ENCODE results near the gene ID2. TPM values are rescaled to one million over a fixed set of nuclear protein-coding genes. Genes with fewer than 3 reads are reported as not detected.

The ID2 gene
- total RNA-seq, 1 experiment from 2014 or later: 48.6 TPM

DNA sequence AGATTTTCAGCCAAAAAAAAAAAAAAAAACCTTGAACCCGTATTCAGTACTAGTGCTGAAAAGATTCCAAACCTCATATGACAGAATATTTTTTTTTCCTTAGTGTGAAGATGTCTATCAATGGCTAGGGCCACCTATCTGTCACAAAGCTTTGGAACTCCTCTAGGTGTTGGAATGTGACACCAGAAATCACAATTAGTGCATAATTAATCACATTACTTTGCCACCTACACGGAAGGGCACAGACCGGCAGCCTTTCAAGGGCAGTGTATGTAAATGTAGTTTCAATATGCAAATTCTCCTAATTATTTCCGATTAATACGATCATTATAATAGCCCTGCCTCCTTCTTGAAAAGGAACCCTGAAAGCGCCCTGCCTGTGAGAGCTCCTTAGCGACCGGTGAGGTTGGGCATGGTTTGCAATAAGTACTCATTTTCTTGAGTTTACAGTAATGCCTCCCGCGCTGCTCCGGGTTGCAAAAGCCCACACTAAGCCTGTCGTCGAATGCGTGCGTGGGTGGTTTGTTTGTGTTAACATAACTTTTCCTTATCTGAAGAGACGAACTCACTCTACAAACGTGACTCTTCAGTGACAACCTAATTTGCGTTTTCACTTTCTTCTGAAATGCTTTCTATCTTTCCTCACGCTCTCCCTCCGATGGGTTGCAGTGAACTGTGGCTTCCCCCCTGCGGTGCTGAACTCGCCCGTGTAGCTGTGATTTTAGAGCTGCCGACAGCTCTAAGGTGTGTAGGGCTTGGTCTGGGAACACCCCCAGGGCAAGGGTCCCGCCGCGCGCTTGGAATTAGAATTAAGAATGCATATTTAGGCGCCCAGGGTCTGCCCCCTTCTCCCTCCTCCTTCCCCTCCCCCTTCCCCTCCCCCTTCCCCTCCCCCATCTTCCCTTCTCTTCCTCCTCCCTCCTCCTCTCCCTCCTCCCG, 765 bp upstream of the ID2 start:
- peaks cover 40% of the 10 kb centered on the region for H3K23me2 ChIP-seq (ENCODE audit: insufficient read length, low read depth, low read length, poor library complexity, severe bottlenecking)
- H4K91ac ChIP-seq (ENCODE audit: insufficient read length, low read depth, low read length): no peak overlapping the region
- H3K4ac ChIP-seq (ENCODE audit: low read depth, low read length): no peak overlapping the region
- no peaks in the 10 kb centered on the region; the same call in 1 of the 2 replicates for H3K4me1 ChIP-seq (ENCODE audit: insufficient read depth, low read length)
- H3K27me3 ChIP-seq (ENCODE audit: insufficient read depth, low read length): peaks cover 26% of the 10 kb centered on the region; the same call in 1 of the 2 replicates
- H3T11ph ChIP-seq (ENCODE audit: low read length): no peak overlapping the region
- no peak overlapping the region for H3K9ac ChIP-seq (ENCODE audit: extremely low read depth, insufficient read length, low read length)
- peak overlapping the region; percentile 15 for H3K27ac ChIP-seq (ENCODE audit: insufficient read length, low read depth, low read length)
- peak overlapping the region; percentile 63 to 80 for H3K4me3 Mint-ChIP-seq
- no peaks in the 10 kb centered on the region for H4K20me1 ChIP-seq (ENCODE audit: control insufficient read depth, insufficient read depth, insufficient read length)
- no peak overlapping the region for H4K5ac ChIP-seq (ENCODE audit: insufficient read length, low read depth, low read length)
- H2BK15ac ChIP-seq (ENCODE audit: low read depth, low read length): no peak overlapping the region
- H2BK120ac ChIP-seq (ENCODE audit: low read depth, low read length, poor library complexity, severe bottlenecking): no peak overlapping the region
- H3K18ac ChIP-seq (ENCODE audit: insufficient read length, low read depth, low read length): peak overlapping the region; percentile 3
- no peaks in the 10 kb centered on the region for H3K9me3 ChIP-seq (ENCODE audit: control insufficient read depth, low read depth, low read length)
- TF ChIP-seq, protein P1, sequence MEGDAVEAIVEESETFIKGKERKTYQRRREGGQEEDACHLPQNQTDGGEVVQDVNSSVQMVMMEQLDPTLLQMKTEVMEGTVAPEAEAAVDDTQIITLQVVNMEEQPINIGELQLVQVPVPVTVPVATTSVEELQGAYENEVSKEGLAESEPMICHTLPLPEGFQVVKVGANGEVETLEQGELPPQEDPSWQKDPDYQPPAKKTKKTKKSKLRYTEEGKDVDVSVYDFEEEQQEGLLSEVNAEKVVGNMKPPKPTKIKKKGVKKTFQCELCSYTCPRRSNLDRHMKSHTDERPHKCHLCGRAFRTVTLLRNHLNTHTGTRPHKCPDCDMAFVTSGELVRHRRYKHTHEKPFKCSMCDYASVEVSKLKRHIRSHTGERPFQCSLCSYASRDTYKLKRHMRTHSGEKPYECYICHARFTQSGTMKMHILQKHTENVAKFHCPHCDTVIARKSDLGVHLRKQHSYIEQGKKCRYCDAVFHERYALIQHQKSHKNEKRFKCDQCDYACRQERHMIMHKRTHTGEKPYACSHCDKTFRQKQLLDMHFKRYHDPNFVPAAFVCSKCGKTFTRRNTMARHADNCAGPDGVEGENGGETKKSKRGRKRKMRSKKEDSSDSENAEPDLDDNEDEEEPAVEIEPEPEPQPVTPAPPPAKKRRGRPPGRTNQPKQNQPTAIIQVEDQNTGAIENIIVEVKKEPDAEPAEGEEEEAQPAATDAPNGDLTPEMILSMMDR (conservative IDR thresholded peaks at IDR 0.05): no peak
- H2BK5ac ChIP-seq (ENCODE audit: insufficient read length, low read length): no peak overlapping the region
- H2BK20ac ChIP-seq (ENCODE audit: low read depth, low read length, poor library complexity, severe bottlenecking): no peak overlapping the region
- H3K27me3 Mint-ChIP-seq (ENCODE audit: low read depth): peaks cover 24% of the 10 kb centered on the region
- H3K4me1 Mint-ChIP-seq: peaks cover 42 to 54% of the 10 kb centered on the region in 2 experiments
- no CpG with 5 or more reads among the region's 30 CpGs for WGBS (ENCODE audit: extremely low coverage, insufficient read length, low lambda C conversion rate)
- H2BK12ac ChIP-seq (ENCODE audit: insufficient read length, low read depth, low read length): no peak overlapping the region
- H2AK5ac ChIP-seq (ENCODE audit: insufficient read length, low read length): no peak overlapping the region
- H4K8ac ChIP-seq (replicated peaks; ENCODE audit: insufficient read length, low read depth, low read length): no peak overlapping the region
- no peak overlapping the region for H2AFZ ChIP-seq (ENCODE audit: low read length)
- H3K27ac Mint-ChIP-seq: peak overlapping the region; percentile 80 to 98 (median 96); a peak in 6 of 7 replicates
- no peaks in the 10 kb centered on the region for H3K79me1 ChIP-seq (ENCODE audit: insufficient read depth, low read depth, low read length, poor library complexity, severe bottlenecking)
- H3K36me3 Mint-ChIP-seq (ENCODE audit: insufficient read depth in 1 of 3, low read depth in 3 of 3): peaks cover 5 to 20% (median 20%) of the 10 kb centered on the region in 3 experiments
- H3K23ac ChIP-seq (ENCODE audit: insufficient read length, low read depth, low read length): no peak overlapping the region
- H3K56ac ChIP-seq (ENCODE audit: insufficient read length, low read depth, low read length): no peak overlapping the region
- peak; percentile 46 for DNase-seq
- H3K4me2 ChIP-seq (ENCODE audit: insufficient read depth, insufficient read length, low read length): peak overlapping the region; percentile 88
- peaks cover 0 to 9% of the 10 kb centered on the region in 2 experiments; a peak in 2 of 5 replicates for H3K9me3 Mint-ChIP-seq
- peaks cover 2% of the 10 kb centered on the region; the same call in 1 of the 2 replicates for H3K79me2 ChIP-seq (ENCODE audit: insufficient read depth, low read length)
- H3K14ac ChIP-seq (ENCODE audit: insufficient read depth, low read length): no peak overlapping the region
